Measurements from ENCODE around the gene SLC27A6. TPM values are rescaled to one million over a fixed set of nuclear protein-coding genes. Genes with fewer than 3 reads are reported as not detected.

SLC27A6 gene
- total RNA-seq, 5 donors from 2014 or later (not counting 1 experiment from before 2014, with no cell fraction given): 0.13 TPM; not detected in 4

GRCh38 chr5:129048509-129048908, 83.2 kb downstream of the SLC27A6 start:
- H3K27ac ChIP-seq (ENCODE audit: low read length): no peak overlapping the region
- H3K4me1 ChIP-seq (ENCODE audit: control insufficient read depth in 1 of 2, extremely low read depth in 1 of 2, insufficient read depth in 2 of 2, low read length in 2 of 2): no peaks in the 10 kb centered on the region
- POLR2A ChIA-PET: no interaction called here
- CTCF ChIA-PET: no interaction called here
- H3K36me3 ChIP-seq (ENCODE audit: control insufficient read depth in 2 of 2, extremely low read depth in 1 of 2, insufficient read depth in 1 of 2, low read length in 1 of 2): no peaks in the 10 kb centered on the region
- ATAC-seq (replicated peaks in 1 of 4) (no peak), DNase-seq (no peak)
- H3K9me3 ChIP-seq: no peaks in the 10 kb centered on the region
- no peak overlapping the region for H3K4me3 ChIP-seq (ENCODE audit: control insufficient read depth in 1 of 2, extremely low read depth in 1 of 2, low read length in 1 of 2)
- Mint-ChIP-seq H3K27ac (no peak overlapping the region), H3K4me1 (no peaks in the 10 kb centered on the region), H3K4me3 (no peak overlapping the region), H3K27me3 (peaks cover 0 to 8% of the 10 kb centered on the region in 2 donors), H3K36me3 (no peaks in the 10 kb centered on the region), H3K9me3 (peaks cover 14 to 22% (median 20%) of the 10 kb centered on the region in 3 donors)
- 100% methylated on average over 1 of the region's 2 CpGs for WGBS (ENCODE audit: insufficient coverage)
- H3K27me3 ChIP-seq (replicated peaks in 1 of 2; ENCODE audit: control insufficient read depth in 2 of 2, extremely low read depth in 1 of 2, insufficient read depth in 2 of 2, low read length in 1 of 2): no peaks in the 10 kb centered on the region

GRCh38 chr5:129049126-129049799, 84.0 kb downstream of the SLC27A6 start:
- H3K36me3 ChIP-seq (ENCODE audit: control insufficient read depth in 2 of 2, extremely low read depth in 1 of 2, insufficient read depth in 1 of 2, low read length in 1 of 2): no peaks in the 10 kb centered on the region
- ATAC-seq (replicated peaks in 1 of 4) (no peak), DNase-seq (no peak)
- no peak overlapping the region for H3K4me3 Mint-ChIP-seq
- no peaks in the 10 kb centered on the region for H3K36me3 Mint-ChIP-seq
- no peak overlapping the region for H3K27ac Mint-ChIP-seq
- no peak overlapping the region for H3K4me3 ChIP-seq (ENCODE audit: control insufficient read depth in 1 of 2, extremely low read depth in 1 of 2, low read length in 1 of 2)
- H3K27me3 Mint-ChIP-seq: peaks cover 0 to 8% of the 10 kb centered on the region in 2 donors
- ChIA-PET POLR2A (no interaction called here), CTCF (no interaction called here)
- WGBS (ENCODE audit: insufficient coverage): no CpG with 5 or more reads among the region's 2 CpGs
- no peaks in the 10 kb centered on the region for H3K4me1 Mint-ChIP-seq
- no peaks in the 10 kb centered on the region for H3K9me3 ChIP-seq
- no peaks in the 10 kb centered on the region for H3K4me1 ChIP-seq (ENCODE audit: control insufficient read depth in 1 of 2, extremely low read depth in 1 of 2, insufficient read depth in 2 of 2, low read length in 2 of 2)
- no peak overlapping the region for H3K27ac ChIP-seq (ENCODE audit: low read length)
- H3K27me3 ChIP-seq (replicated peaks in 1 of 2; ENCODE audit: control insufficient read depth in 2 of 2, extremely low read depth in 1 of 2, insufficient read depth in 2 of 2, low read length in 1 of 2): no peaks in the 10 kb centered on the region
- peaks cover 11 to 18% (median 16%) of the 10 kb centered on the region in 3 donors for H3K9me3 Mint-ChIP-seq

DNA sequence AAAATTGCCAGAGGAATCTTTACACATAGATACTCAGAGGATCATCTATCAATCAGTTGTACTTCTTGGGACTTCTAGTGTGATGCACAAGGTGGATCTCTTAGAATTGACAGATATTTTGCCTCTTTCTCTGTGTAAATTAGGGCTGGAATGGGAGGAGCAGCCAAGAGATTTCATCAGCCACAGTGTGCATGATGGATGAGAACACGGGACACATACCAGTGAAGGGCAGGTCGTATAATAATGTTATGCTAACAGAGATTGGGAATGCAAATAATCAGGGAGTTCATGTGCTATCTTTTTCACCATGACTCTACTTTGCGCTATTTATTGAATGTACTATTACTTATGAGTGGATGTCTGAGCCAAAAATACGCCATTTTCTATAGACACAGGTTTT, 86.0 kb downstream of the SLC27A6 start:
- no peaks in the 10 kb centered on the region for H3K36me3 ChIP-seq (ENCODE audit: control insufficient read depth in 2 of 2, extremely low read depth in 1 of 2, insufficient read depth in 1 of 2, low read length in 1 of 2)
- ChIA-PET POLR2A (no interaction called here), CTCF (no interaction called here)
- no peak for DNase-seq
- H3K27me3 Mint-ChIP-seq: peaks cover 3 to 11% of the 10 kb centered on the region in 2 donors
- H3K27me3 ChIP-seq (replicated peaks in 1 of 2; ENCODE audit: control insufficient read depth in 2 of 2, extremely low read depth in 1 of 2, insufficient read depth in 2 of 2, low read length in 1 of 2): peaks cover 0 to 7% of the 10 kb centered on the region in 2 experiments
- no peak overlapping the region for H3K4me3 Mint-ChIP-seq
- no peak overlapping the region for H3K27ac ChIP-seq (ENCODE audit: low read length)
- no peaks in the 10 kb centered on the region for H3K36me3 Mint-ChIP-seq
- H3K9me3 ChIP-seq: no peaks in the 10 kb centered on the region
- H3K4me1 ChIP-seq (ENCODE audit: control insufficient read depth in 1 of 2, extremely low read depth in 1 of 2, insufficient read depth in 2 of 2, low read length in 2 of 2): no peaks in the 10 kb centered on the region
- H3K27ac Mint-ChIP-seq: no peak overlapping the region
- 100% methylated on average over 2 of the region's 4 CpGs for WGBS (ENCODE audit: insufficient coverage)
- no peak for ATAC-seq (replicated peaks in 1 of 4)
- no peaks in the 10 kb centered on the region for H3K4me1 Mint-ChIP-seq
- H3K9me3 Mint-ChIP-seq: no peaks in the 10 kb centered on the region
- H3K4me3 ChIP-seq (ENCODE audit: control insufficient read depth in 1 of 2, extremely low read depth in 1 of 2, low read length in 1 of 2): no peak overlapping the region

- Mint-ChIP-seq H3K4me1 (no peaks in the 10 kb centered on the region), H3K27me3 (peaks cover 5 to 11% of the 10 kb centered on the region in 2 donors), H3K27ac (no peak overlapping the region), H3K4me3 (no peak overlapping the region), H3K9me3 (no peaks in the 10 kb centered on the region), H3K36me3 (no peaks in the 10 kb centered on the region)
- ChIA-PET POLR2A (no interaction called here), CTCF (no interaction called here)
- Histone ChIP-seq H3K27ac (ENCODE audit: low read length) (no peak overlapping the region), H3K9me3 (no peaks in the 10 kb centered on the region), H3K4me3 (ENCODE audit: control insufficient read depth in 1 of 2, extremely low read depth in 1 of 2, low read length in 1 of 2) (no peak overlapping the region), H3K27me3 (replicated peaks in 1 of 2; ENCODE audit: control insufficient read depth in 2 of 2, extremely low read depth in 1 of 2, insufficient read depth in 2 of 2, low read length in 1 of 2) (peaks cover 0 to 7% of the 10 kb centered on the region in 2 experiments), H3K36me3 (ENCODE audit: control insufficient read depth in 2 of 2, extremely low read depth in 1 of 2, insufficient read depth in 1 of 2, low read length in 1 of 2) (no peaks in the 10 kb centered on the region), H3K4me1 (ENCODE audit: control insufficient read depth in 1 of 2, extremely low read depth in 1 of 2, insufficient read depth in 2 of 2, low read length in 2 of 2) (no peaks in the 10 kb centered on the region)
- no peak for DNase-seq
- no peak for ATAC-seq (replicated peaks in 1 of 4)
Measured at GRCh38 chr5:129053438-129053837, 88.2 kb downstream of the SLC27A6 start.

DNA sequence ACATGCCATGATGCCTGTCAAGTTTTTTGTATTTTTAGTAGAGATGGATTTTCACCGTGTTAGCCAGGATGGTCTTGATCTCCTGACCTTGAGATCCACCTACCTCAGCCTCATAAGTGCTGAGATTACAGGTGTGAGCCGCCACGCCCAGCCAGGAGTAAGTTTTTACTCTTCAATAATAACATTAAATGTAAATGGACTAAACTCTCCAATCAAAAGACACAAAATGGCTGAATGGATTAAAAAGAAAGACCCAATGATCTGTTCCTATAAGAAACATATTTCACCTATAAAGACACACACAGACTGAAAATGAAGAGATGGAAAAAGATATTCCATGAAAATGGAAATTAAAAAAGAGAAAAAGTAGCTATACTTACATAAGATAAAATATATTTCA, 92.0 kb downstream of the SLC27A6 start:
- H3K9me3 ChIP-seq: no peaks in the 10 kb centered on the region
- Mint-ChIP-seq H3K27me3 (peaks cover 5 to 7% of the 10 kb centered on the region in 2 donors), H3K9me3 (no peaks in the 10 kb centered on the region), H3K4me1 (no peaks in the 10 kb centered on the region), H3K36me3 (no peaks in the 10 kb centered on the region), H3K4me3 (no peak overlapping the region), H3K27ac (no peak overlapping the region)
- H3K4me3 ChIP-seq (ENCODE audit: control insufficient read depth in 1 of 2, extremely low read depth in 1 of 2, low read length in 1 of 2): no peak overlapping the region
- no peak for ATAC-seq (replicated peaks in 1 of 4)
- no peak for DNase-seq
- no peak overlapping the region for H3K27ac ChIP-seq (ENCODE audit: low read length)
- WGBS (ENCODE audit: insufficient coverage): no CpG with 5 or more reads among the region's 3 CpGs
- H3K36me3 ChIP-seq (ENCODE audit: control insufficient read depth in 2 of 2, extremely low read depth in 1 of 2, insufficient read depth in 1 of 2, low read length in 1 of 2): no peaks in the 10 kb centered on the region
- POLR2A ChIA-PET: no interaction called here
- H3K27me3 ChIP-seq (replicated peaks in 1 of 2; ENCODE audit: control insufficient read depth in 2 of 2, extremely low read depth in 1 of 2, insufficient read depth in 2 of 2, low read length in 1 of 2): peaks cover 0 to 7% of the 10 kb centered on the region in 2 experiments
- no peaks in the 10 kb centered on the region for H3K4me1 ChIP-seq (ENCODE audit: control insufficient read depth in 1 of 2, extremely low read depth in 1 of 2, insufficient read depth in 2 of 2, low read length in 2 of 2)
- CTCF ChIA-PET: no interaction called here

- Mint-ChIP-seq H3K27ac (no peak overlapping the region), H3K4me1 (no peaks in the 10 kb centered on the region), H3K4me3 (no peak overlapping the region), H3K27me3 (peaks cover 3 to 10% of the 10 kb centered on the region in 2 donors), H3K36me3 (no peaks in the 10 kb centered on the region), H3K9me3 (no peaks in the 10 kb centered on the region)
- H3K27me3 ChIP-seq (replicated peaks in 1 of 2; ENCODE audit: control insufficient read depth in 2 of 2, extremely low read depth in 1 of 2, insufficient read depth in 2 of 2, low read length in 1 of 2): no peaks in the 10 kb centered on the region
- ChIA-PET POLR2A (no interaction called here), CTCF (no interaction called here)
- H3K27ac ChIP-seq (ENCODE audit: low read length): no peak overlapping the region
- H3K36me3 ChIP-seq (ENCODE audit: control insufficient read depth in 2 of 2, extremely low read depth in 1 of 2, insufficient read depth in 1 of 2, low read length in 1 of 2): no peaks in the 10 kb centered on the region
- DNase-seq: no peak
- no peak for ATAC-seq (replicated peaks in 1 of 4)
- H3K4me1 ChIP-seq (ENCODE audit: control insufficient read depth in 1 of 2, extremely low read depth in 1 of 2, insufficient read depth in 2 of 2, low read length in 2 of 2): no peaks in the 10 kb centered on the region
- no peak overlapping the region for H3K4me3 ChIP-seq (ENCODE audit: control insufficient read depth in 1 of 2, extremely low read depth in 1 of 2, low read length in 1 of 2)
- H3K9me3 ChIP-seq: no peaks in the 10 kb centered on the region
- no CpG with 5 or more reads among the region's 2 CpGs for WGBS (ENCODE audit: insufficient coverage)
Measured at GRCh38 chr5:129061849-129062248, 96.6 kb downstream of the SLC27A6 start.

Data from T-cell (primary cell).